ENCODE data around the gene SPATA13.

The SPATA13 gene

GRCh38 chr13:24160458-24161009, at the start of gene SPATA13:
SPATA13 (plus strand) TSS chr13:24160720; CDS start chr13:24222930, 62,210 bp downstream.
- Histone ChIP-seq H4K20me1 (ENCODE audit: insufficient read depth, low read length) (peaks cover 7% of the 10 kb centered on the region), H3K9me3 (ENCODE audit: insufficient read depth, low read length) (no peaks in the 10 kb centered on the region), H3K4me3 (ENCODE audit: low read length) (peak within 1 kb of the TSS; percentile 90), H3K36me3 (replicated peaks; ENCODE audit: low read depth, low read length) (no peaks in the 10 kb centered on the region), H2AFZ (ENCODE audit: low read depth, low read length) (peak within 1 kb of the TSS; percentile 99), H3K27ac (ENCODE audit: low read length) (no peak within 1 kb of the TSS), H3K4me1 (ENCODE audit: low read length) (peaks cover 13% of the 10 kb centered on the region), H3K4me2 (ENCODE audit: low read length) (peak within 1 kb of the TSS; percentile 93), H3K27me3 (ENCODE audit: low read depth, low read length) (peaks cover 3% of the 10 kb centered on the region), H3K79me2 (ENCODE audit: low read length) (peaks cover 4% of the 10 kb centered on the region; the same call in 1 of the 2 replicates), H3K9ac (ENCODE audit: low read length) (peak within 1 kb of the TSS; percentile 80)
- TF ChIP-seq CTCF (IDR thresholded peaks at IDR 0.05; ENCODE audit: low read depth, low read length) (no peak), EZH2phosphoT487 (IDR thresholded peaks at IDR 0.05; ENCODE audit: low read depth) (no peak)

GRCh38 chr13:24112791-24113190, 47.7 kb upstream of the SPATA13 start:
- TF ChIP-seq EZH2phosphoT487 (IDR thresholded peaks at IDR 0.05; ENCODE audit: low read depth) = no peak
- TF ChIP-seq CTCF (IDR thresholded peaks at IDR 0.05; ENCODE audit: low read depth, low read length) = no peak
- Histone ChIP-seq H3K27me3 (ENCODE audit: low read depth, low read length) (peaks cover 12% of the 10 kb centered on the region; the same call in 1 of the 2 replicates), H4K20me1 (ENCODE audit: insufficient read depth, low read length) (no peaks in the 10 kb centered on the region), H3K79me2 (ENCODE audit: low read length) (no peaks in the 10 kb centered on the region), H2AFZ (ENCODE audit: low read depth, low read length) (no peak overlapping the region), H3K4me3 (ENCODE audit: low read length) (no peak overlapping the region), H3K4me1 (ENCODE audit: low read length) (no peaks in the 10 kb centered on the region), H3K9ac (ENCODE audit: low read length) (no peak overlapping the region), H3K27ac (ENCODE audit: low read length) (no peak overlapping the region), H3K4me2 (ENCODE audit: low read length) (no peak overlapping the region), H3K36me3 (replicated peaks; ENCODE audit: low read depth, low read length) (no peaks in the 10 kb centered on the region), H3K9me3 (ENCODE audit: insufficient read depth, low read length) (no peaks in the 10 kb centered on the region)

GRCh38 chr13:24115671-24116070, 44.8 kb upstream of the SPATA13 start:
- H3K27ac ChIP-seq (ENCODE audit: low read length) = no peak overlapping the region
- no peak overlapping the region for H2AFZ ChIP-seq (ENCODE audit: low read depth, low read length)
- no peaks in the 10 kb centered on the region for H3K9me3 ChIP-seq (ENCODE audit: insufficient read depth, low read length)
- no peak overlapping the region for H3K9ac ChIP-seq (ENCODE audit: low read length)
- no peaks in the 10 kb centered on the region for H4K20me1 ChIP-seq (ENCODE audit: insufficient read depth, low read length)
- no peak overlapping the region for H3K4me2 ChIP-seq (ENCODE audit: low read length)
- TF ChIP-seq EZH2phosphoT487 (IDR thresholded peaks at IDR 0.05; ENCODE audit: low read depth) = no peak
- no peak for TF ChIP-seq CTCF (IDR thresholded peaks at IDR 0.05; ENCODE audit: low read depth, low read length)
- no peak overlapping the region for H3K4me3 ChIP-seq (ENCODE audit: low read length)
- H3K36me3 ChIP-seq (replicated peaks; ENCODE audit: low read depth, low read length) = no peaks in the 10 kb centered on the region
- no peaks in the 10 kb centered on the region for H3K4me1 ChIP-seq (ENCODE audit: low read length)
- no peaks in the 10 kb centered on the region for H3K79me2 ChIP-seq (ENCODE audit: low read length)
- H3K27me3 ChIP-seq (ENCODE audit: low read depth, low read length) = peaks cover 17% of the 10 kb centered on the region

- Histone ChIP-seq H3K36me3 (replicated peaks; ENCODE audit: low read depth, low read length) (no peaks in the 10 kb centered on the region), H3K4me2 (ENCODE audit: low read length) (no peak overlapping the region), H3K4me3 (ENCODE audit: low read length) (no peak overlapping the region), H3K4me1 (ENCODE audit: low read length) (no peaks in the 10 kb centered on the region), H2AFZ (ENCODE audit: low read depth, low read length) (no peak overlapping the region), H3K9ac (ENCODE audit: low read length) (no peak overlapping the region), H4K20me1 (ENCODE audit: insufficient read depth, low read length) (no peaks in the 10 kb centered on the region), H3K27me3 (ENCODE audit: low read depth, low read length) (peaks cover 22% of the 10 kb centered on the region), H3K9me3 (ENCODE audit: insufficient read depth, low read length) (no peaks in the 10 kb centered on the region), H3K79me2 (ENCODE audit: low read length) (no peaks in the 10 kb centered on the region), H3K27ac (ENCODE audit: low read length) (no peak overlapping the region)
- TF ChIP-seq EZH2phosphoT487 (IDR thresholded peaks at IDR 0.05; ENCODE audit: low read depth) (no peak), CTCF (IDR thresholded peaks at IDR 0.05; ENCODE audit: low read depth, low read length) (no peak)
Observed at GRCh38 chr13:24116131-24116530, 44.4 kb upstream of the SPATA13 start.

Data from OCI-LY3 (cell line).